GM13976 (cell line): Measurements from ENCODE around the gene PRKAR1A.
A peak's percentile ranks its signal among the peaks of the same experiment; 100 is the strongest.

Source experiments
- DNase-seq: peaks from one replicate; pipeline ENCODE4 v3.0.0; 2012; ENCODE audit warnings: low spot score
- in situ Hi-C: fragments of 300-500 bp; cut with MboI; formaldehyde crosslinking; loops from one replicate; pipeline ENCODE4 v1.12.0; 2022; ENCODE audit warnings: low sequenced_read_pairs, mixed read lengths, inconsistent platforms; ENCODE audit not compliant: unreplicated experiment
- TF ChIP-seq, protein P1 (sequence below): IDR thresholded peaks from 2 replicates; pipeline ENCODE4 v1.5.1; 2012; ENCODE audit warnings: borderline replicate concordance, mild to moderate bottlenecking; ENCODE audit not compliant: insufficient read depth; ENCODE audit errors: extremely low read depth, missing control alignments, control extremely low read depth

Gene PRKAR1A

DNA sequence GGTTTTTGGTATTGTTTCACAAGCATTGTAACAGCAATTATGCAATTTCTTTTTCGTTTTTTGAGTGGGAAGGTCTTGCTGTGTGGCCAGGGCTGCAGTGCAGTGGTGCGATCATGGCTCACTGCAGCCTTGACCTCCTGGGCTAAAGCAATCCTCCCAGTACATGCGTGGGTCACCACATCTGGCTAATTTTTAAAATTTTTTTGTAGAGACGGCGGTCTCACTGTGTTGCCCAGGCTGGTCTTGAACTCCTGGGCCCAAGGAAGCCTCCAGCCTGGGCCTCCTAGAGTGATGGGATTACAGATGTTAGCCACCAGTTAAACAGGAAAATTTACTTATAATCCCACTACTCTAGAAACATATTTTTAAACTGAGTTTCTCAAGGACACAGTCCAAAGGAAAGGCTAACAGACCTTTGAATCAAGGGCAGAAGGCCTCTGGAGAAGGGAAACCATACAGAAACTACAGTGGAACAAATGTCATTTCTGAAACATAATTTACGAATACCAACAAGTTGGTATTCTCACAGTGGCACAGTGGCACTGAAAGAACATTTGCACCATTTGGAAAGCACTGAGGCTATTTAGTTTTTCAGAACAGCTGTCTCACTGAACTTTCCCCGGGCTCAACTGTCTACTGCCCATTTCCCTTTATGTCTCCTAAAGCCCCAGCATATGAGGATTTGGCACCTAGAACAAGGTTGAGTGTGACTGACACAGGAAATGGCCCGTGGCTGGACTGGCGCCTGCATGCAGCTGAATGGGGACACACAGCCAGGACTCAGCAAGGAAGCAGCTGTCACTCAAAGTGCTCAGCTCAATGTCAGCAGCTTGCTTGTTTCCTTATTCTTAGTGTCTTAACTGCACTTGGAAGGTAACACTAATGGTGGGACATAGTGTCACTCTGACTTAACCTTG, 2.8 kb upstream of the PRKAR1A start:
- TF ChIP-seq, protein P1, sequence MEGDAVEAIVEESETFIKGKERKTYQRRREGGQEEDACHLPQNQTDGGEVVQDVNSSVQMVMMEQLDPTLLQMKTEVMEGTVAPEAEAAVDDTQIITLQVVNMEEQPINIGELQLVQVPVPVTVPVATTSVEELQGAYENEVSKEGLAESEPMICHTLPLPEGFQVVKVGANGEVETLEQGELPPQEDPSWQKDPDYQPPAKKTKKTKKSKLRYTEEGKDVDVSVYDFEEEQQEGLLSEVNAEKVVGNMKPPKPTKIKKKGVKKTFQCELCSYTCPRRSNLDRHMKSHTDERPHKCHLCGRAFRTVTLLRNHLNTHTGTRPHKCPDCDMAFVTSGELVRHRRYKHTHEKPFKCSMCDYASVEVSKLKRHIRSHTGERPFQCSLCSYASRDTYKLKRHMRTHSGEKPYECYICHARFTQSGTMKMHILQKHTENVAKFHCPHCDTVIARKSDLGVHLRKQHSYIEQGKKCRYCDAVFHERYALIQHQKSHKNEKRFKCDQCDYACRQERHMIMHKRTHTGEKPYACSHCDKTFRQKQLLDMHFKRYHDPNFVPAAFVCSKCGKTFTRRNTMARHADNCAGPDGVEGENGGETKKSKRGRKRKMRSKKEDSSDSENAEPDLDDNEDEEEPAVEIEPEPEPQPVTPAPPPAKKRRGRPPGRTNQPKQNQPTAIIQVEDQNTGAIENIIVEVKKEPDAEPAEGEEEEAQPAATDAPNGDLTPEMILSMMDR, result no peak
- in situ Hi-C loops, result no loop called here
- DNase-seq, result no peak

DNA sequence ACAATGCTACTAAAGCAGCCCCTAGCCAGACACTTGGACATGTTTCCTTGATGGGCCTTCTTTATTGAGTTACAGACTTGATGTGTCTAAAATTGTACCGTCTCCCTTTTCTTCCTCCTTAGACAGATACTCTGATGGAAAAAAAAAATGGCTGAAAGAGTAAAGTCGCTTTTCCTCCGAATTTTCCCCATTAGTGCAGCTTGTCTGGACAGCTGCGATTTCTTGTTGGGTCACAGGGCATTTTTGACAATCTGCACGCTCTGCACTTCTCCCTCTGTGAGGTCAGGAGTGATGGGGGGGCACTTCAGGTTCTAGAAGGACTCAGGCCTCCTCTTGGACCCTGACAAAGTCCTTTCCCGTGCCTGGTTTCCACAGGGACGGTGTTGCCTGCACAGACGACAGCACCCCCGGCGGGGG, 968 bp upstream of the PRKAR1A start:
- DNase-seq, result no peak
- in situ Hi-C loops, result no loop called here
- TF ChIP-seq, protein P1, result no peak

DNA sequence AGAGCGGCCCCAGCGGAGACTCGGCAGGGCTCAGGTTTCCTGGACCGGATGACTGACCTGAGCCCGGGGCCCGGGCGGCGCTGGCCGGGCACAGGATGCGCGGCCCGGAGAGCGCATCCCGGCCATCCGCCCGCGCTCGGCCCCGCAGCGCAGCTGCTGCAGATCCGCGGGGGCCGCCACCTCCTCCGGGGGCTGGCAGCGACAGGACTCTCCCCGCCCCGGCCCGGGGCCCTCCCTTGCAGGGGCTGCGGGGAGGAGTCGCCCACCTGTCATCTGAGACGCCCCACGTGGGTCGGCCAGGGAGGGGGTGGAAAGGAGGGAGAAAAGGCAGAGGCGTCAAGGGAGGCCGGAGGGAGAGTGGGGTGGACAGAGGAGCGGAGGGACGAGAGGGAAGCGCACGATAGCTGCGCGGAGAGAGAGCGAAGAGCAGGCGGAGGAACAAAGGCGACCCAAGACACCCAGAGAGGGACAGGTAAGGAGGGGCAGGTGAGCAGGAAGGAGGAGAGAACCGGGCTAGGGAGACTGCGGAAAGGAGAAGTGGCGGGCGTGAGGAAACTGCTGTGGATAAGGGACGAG, 471 bp upstream of the PRKAR1A start:
- TF ChIP-seq, protein P1, result peak; percentile 9
- in situ Hi-C loops, result no loop called here
- DNase-seq, result peak; percentile 79

DNA sequence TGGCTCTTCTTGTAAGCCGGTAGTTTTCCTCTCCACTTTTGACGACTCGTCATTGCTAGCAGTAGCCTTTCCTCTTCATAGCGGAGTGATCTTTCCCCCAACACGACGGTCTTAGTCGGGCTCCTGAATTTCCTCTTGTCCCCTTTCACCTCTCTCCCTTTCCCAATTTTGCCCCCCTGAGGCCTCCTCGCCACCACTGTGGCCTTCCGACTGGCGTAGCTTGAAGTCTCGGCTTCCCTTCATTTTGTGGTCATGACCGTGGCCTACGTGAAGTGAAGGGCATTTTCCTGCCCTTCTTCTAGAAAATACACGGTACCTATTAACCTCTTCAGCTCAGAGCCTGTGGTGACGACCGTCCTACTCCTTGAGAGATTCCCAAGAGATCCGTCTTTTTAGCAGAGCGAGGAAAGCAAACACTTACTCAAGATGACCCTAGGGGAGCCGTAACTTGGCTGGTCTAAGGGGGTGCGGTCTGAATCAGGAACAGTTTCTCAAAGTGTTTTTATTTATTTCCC, 787 bp downstream of the PRKAR1A start:
- no peak for DNase-seq
- TF ChIP-seq, protein P1, result no peak
- in situ Hi-C loops, result no loop called here

DNA sequence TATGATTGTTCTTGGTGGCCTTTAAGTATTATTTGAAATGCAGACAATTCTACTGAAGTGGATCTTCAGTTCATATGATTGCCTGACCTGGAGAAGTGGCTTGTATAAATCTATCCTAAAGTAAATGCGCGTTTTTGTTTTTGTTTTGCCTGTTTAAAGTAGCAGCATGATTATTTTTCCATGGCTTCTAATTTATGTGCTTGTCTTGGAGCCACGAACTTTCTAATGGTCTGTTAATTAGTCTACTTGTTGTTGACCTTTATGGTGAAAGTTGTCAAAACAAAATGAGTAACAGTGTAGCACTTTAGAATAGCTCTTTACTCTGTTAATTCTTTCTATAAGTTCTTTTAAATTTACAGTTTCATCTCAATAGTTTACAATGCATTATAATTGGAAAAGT, 1.7 kb downstream of the PRKAR1A start:
- DNase-seq, result no peak
- TF ChIP-seq, protein P1, result no peak
- in situ Hi-C loops, result no loop called here

DNA sequence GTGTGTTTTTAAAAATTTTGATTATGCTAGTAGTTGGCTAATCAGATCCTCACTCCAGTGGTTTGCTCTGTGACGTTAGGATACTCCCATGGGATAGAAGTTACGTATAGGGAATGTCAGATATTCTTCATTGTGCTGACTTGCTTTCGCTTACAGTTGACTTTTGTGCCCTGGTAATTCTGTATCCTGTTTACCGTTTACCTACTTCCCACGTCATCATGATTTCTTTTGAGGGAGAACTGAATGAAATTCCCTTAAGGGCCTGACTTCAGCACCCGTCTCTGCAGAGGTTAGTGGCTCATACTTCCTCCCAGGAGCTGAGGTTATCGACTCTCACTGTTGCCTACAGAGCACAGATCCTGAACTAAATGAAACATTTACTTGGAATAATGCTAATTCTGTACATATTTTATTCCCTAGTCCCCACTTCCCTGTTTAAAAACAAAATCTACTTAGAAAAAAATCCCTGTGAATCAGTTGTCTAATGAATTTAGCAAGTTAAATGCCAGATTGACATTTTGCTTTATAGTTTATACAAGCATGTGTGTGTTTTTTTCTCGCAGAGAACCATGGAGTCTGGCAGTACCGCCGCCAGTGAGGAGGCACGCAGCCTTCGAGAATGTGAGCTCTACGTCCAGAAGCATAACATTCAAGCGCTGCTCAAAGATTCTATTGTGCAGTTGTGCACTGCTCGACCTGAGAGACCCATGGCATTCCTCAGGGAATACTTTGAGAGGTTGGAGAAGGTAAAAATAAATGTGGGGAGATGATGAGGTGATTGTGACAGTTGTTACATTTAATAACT, 2.8 kb downstream of the PRKAR1A start:
- in situ Hi-C loops, result no loop called here
- DNase-seq, result no peak
- TF ChIP-seq, protein P1, result no peak
